ENCODE results near the gene HPS3. TPM values are rescaled to one million over a fixed set of nuclear protein-coding genes. Genes with fewer than 3 reads are reported as not detected.

The HPS3 gene
- total and polyA plus RNA-seq, 2 experiments from 2014 or later, result 14.5 to 18.4 TPM

DNA sequence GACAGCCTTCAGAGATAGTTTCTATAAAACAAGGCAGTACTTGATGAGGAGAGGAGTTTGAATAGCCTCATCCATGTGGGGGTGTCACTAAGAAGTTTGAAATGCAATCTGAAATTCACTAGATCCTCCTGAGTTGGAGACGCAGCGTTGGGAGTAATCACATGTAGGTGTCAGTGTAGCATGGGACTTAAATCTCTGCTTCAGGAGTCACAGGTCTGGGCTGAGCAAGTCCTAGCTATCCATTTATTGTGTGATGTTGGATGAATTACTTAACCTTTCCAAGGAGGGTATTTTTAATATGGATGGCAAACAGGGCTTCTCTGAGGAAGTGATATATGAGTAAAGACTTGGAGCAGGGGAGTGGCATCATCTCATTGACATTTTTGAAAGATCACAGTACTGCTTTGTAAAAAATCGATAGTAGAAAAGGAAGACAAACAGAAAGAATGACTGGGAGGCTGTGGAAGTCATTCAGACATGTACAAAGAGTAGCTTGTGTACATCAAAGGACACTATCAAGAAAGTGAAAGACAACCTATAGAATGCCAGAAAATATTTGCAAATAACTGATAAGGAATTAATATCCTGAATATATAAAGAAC lies 75.1 kb downstream of the HPS3 start:
- Histone ChIP-seq H3K36me3 (ENCODE audit: low read depth) (no peaks in the 10 kb centered on the region), H3K4me1 (ENCODE audit: insufficient read depth) (no peaks in the 10 kb centered on the region), H3K4me3 (no peak overlapping the region), H3K9me3 (ENCODE audit: low read depth) (no peaks in the 10 kb centered on the region), H3K4me2 (ENCODE audit: unreplicated experiment) (no peak overlapping the region), H3K9ac (no peak overlapping the region), H3F3A (ENCODE audit: insufficient read depth) (no peaks in the 10 kb centered on the region), H3K79me2 (ENCODE audit: insufficient read depth) (no peaks in the 10 kb centered on the region), H3K27me3 (replicated peaks; ENCODE audit: insufficient read depth) (no peaks in the 10 kb centered on the region), H3K9me2 (ENCODE audit: insufficient read depth) (no peaks in the 10 kb centered on the region), H2AFZ (no peak overlapping the region), H3K27ac (no peak overlapping the region), H4K20me1 (ENCODE audit: insufficient read depth) (no peaks in the 10 kb centered on the region)
- no peak for DNase-seq
- WGBS, 2 experiments (ENCODE audit: low coverage in 1 of 2, low lambda C conversion rate in 2 of 2, missing lambda C conversion rate in 2 of 2), result 83 to 84% methylated on average over 3 of the region's 3 CpGs
- in situ Hi-C loops (cut with MboI), result no loop called here
- TF ChIP-seq EZH2 (IDR thresholded peaks at IDR 0.05; ENCODE audit: insufficient read depth, poor library complexity, severe bottlenecking), result no peak
- TF ChIP-seq EZH2phosphoT487 (IDR thresholded peaks at IDR 0.05; ENCODE audit: insufficient read depth, low read depth), result no peak

DNA sequence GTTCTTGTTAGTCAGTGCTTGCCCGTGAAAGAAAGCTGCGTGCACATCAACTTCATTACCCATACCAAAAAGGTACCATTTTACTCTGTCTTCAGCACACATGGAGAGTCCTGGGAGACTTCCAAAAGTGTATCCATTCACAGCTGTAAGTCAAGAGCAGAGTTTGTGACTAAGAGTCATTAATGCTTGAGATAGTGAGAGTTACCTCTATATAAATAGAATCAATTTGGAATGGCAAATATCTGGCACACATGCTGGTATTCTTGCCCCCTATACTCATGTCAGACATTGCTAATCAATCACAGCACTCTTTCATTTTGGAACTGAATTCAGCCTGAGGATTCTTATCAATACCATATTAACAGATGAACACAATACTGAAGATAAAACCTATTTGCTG lies 78.0 kb downstream of the HPS3 start:
- WGBS, 2 experiments (ENCODE audit: low coverage in 1 of 2, low lambda C conversion rate in 2 of 2, missing lambda C conversion rate in 2 of 2), result 96 to 98% methylated on average over 2 of the region's 2 CpGs
- H3K9me2 ChIP-seq (ENCODE audit: insufficient read depth), result no peaks in the 10 kb centered on the region
- no peaks in the 10 kb centered on the region for H3K27me3 ChIP-seq (replicated peaks; ENCODE audit: insufficient read depth)
- H3K36me3 ChIP-seq (ENCODE audit: low read depth), result no peaks in the 10 kb centered on the region
- H2AFZ ChIP-seq, result no peak overlapping the region
- H3K4me1 ChIP-seq (ENCODE audit: insufficient read depth), result no peaks in the 10 kb centered on the region
- no peaks in the 10 kb centered on the region for H3K9me3 ChIP-seq (ENCODE audit: low read depth)
- H3K4me2 ChIP-seq (ENCODE audit: unreplicated experiment), result no peak overlapping the region
- H3K4me3 ChIP-seq, result no peak overlapping the region
- H3K27ac ChIP-seq, result no peak overlapping the region
- H3K9ac ChIP-seq, result no peak overlapping the region
- no peaks in the 10 kb centered on the region for H3F3A ChIP-seq (ENCODE audit: insufficient read depth)
- no peaks in the 10 kb centered on the region for H4K20me1 ChIP-seq (ENCODE audit: insufficient read depth)
- DNase-seq, result no peak
- TF ChIP-seq EZH2phosphoT487 (IDR thresholded peaks at IDR 0.05; ENCODE audit: insufficient read depth, low read depth) (no peak), EZH2 (IDR thresholded peaks at IDR 0.05; ENCODE audit: insufficient read depth, poor library complexity, severe bottlenecking) (no peak)
- in situ Hi-C loops (cut with MboI), result no loop called here
- H3K79me2 ChIP-seq (ENCODE audit: insufficient read depth), result no peaks in the 10 kb centered on the region

DNA sequence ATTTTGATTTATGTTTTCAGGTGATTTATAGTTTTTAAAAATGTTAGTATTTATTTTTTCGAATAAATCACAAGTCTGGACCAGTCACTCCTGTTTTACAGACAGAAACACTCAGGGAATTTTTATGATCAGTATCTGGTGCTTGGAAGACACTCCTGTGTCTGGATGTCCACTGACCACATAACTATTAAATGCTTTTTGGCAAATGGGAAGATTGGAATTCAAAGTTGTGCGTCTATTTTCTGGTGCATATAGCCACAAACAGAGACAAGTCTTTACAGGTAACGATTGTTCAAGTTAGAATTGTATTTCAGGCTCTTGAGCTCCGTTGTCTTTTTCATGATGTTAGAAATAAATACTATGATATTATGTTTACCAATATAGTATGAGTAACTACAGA lies 80.0 kb downstream of the HPS3 start:
- Histone ChIP-seq H3F3A (ENCODE audit: insufficient read depth) (no peaks in the 10 kb centered on the region), H3K4me2 (ENCODE audit: unreplicated experiment) (no peak overlapping the region), H3K27me3 (replicated peaks; ENCODE audit: insufficient read depth) (no peaks in the 10 kb centered on the region), H2AFZ (no peak overlapping the region), H3K36me3 (ENCODE audit: low read depth) (no peaks in the 10 kb centered on the region), H3K9me2 (ENCODE audit: insufficient read depth) (no peaks in the 10 kb centered on the region), H4K20me1 (ENCODE audit: insufficient read depth) (no peaks in the 10 kb centered on the region), H3K9ac (no peak overlapping the region), H3K27ac (no peak overlapping the region), H3K4me3 (no peak overlapping the region), H3K4me1 (ENCODE audit: insufficient read depth) (no peaks in the 10 kb centered on the region), H3K79me2 (ENCODE audit: insufficient read depth) (no peaks in the 10 kb centered on the region), H3K9me3 (ENCODE audit: low read depth) (no peaks in the 10 kb centered on the region)
- in situ Hi-C loops (cut with MboI), result no loop called here
- DNase-seq, result no peak
- 95% methylated on average over 4 of the region's 4 CpGs for WGBS, 2 experiments (ENCODE audit: low coverage in 1 of 2, low lambda C conversion rate in 2 of 2, missing lambda C conversion rate in 2 of 2)
- TF ChIP-seq EZH2 (IDR thresholded peaks at IDR 0.05; ENCODE audit: insufficient read depth, poor library complexity, severe bottlenecking) (no peak), EZH2phosphoT487 (IDR thresholded peaks at IDR 0.05; ENCODE audit: insufficient read depth, low read depth) (no peak)

DNA sequence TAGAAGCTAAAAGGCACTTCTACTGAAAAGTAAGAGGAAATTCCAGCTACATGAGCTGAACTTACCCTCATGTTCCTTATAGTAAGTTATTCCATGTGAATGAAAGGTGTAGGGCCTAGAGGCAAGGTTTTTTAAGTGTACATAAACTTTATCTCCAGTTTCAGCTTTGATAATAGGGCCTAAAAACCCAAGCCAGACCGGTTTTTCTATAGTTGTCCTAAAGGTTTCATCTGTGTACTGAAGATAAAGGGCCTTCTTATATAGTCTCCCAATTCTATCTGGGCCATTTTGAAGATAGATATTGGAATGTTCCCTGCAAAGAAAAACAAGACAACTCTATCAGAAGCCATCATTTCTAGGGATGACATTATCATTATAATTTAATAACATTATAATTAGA lies 82.9 kb downstream of the HPS3 start:
- H3K4me1 ChIP-seq (ENCODE audit: insufficient read depth), result no peaks in the 10 kb centered on the region
- DNase-seq, result no peak
- H3K9me2 ChIP-seq (ENCODE audit: insufficient read depth), result no peaks in the 10 kb centered on the region
- H3K27ac ChIP-seq, result no peak overlapping the region
- TF ChIP-seq EZH2 (IDR thresholded peaks at IDR 0.05; ENCODE audit: insufficient read depth, poor library complexity, severe bottlenecking) (no peak), EZH2phosphoT487 (IDR thresholded peaks at IDR 0.05; ENCODE audit: insufficient read depth, low read depth) (no peak)
- H3K27me3 ChIP-seq (replicated peaks; ENCODE audit: insufficient read depth), result no peaks in the 10 kb centered on the region
- 88 to 94% methylated on average over 1 of the region's 1 CpG for WGBS, 2 experiments (ENCODE audit: low coverage in 1 of 2, low lambda C conversion rate in 2 of 2, missing lambda C conversion rate in 2 of 2)
- in situ Hi-C loops (cut with MboI), result no loop called here
- no peaks in the 10 kb centered on the region for H4K20me1 ChIP-seq (ENCODE audit: insufficient read depth)
- H3F3A ChIP-seq (ENCODE audit: insufficient read depth), result no peaks in the 10 kb centered on the region
- no peaks in the 10 kb centered on the region for H3K36me3 ChIP-seq (ENCODE audit: low read depth)
- no peak overlapping the region for H2AFZ ChIP-seq
- H3K79me2 ChIP-seq (ENCODE audit: insufficient read depth), result no peaks in the 10 kb centered on the region
- H3K9me3 ChIP-seq (ENCODE audit: low read depth), result no peaks in the 10 kb centered on the region
- H3K4me3 ChIP-seq, result no peak overlapping the region
- H3K4me2 ChIP-seq (ENCODE audit: unreplicated experiment), result no peak overlapping the region
- H3K9ac ChIP-seq, result no peak overlapping the region

DNA sequence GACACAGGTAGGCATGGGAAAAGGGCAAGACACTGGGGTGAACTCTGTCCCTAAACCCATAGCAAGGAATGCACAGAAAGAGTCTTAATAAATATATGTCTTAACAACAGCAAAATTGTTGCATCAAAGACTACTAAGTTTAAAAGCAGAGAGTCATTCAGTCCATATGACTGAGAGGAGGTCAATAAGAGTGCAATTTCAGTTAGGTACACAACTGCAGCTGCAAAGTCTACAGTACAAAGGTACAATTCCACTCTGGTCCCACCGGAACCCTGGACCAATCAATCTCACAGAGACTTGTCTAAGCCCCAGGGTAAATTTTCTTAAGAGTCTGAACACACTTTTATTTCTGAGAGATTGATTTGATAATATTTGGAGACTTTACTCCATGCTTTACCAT lies 85.3 kb downstream of the HPS3 start:
- Histone ChIP-seq H3K9me2 (ENCODE audit: insufficient read depth) (no peaks in the 10 kb centered on the region), H3K4me3 (no peak overlapping the region), H3K4me1 (ENCODE audit: insufficient read depth) (no peaks in the 10 kb centered on the region), H2AFZ (no peak overlapping the region), H3K9me3 (ENCODE audit: low read depth) (no peaks in the 10 kb centered on the region), H3K9ac (no peak overlapping the region), H3K4me2 (ENCODE audit: unreplicated experiment) (no peak overlapping the region), H3K27me3 (replicated peaks; ENCODE audit: insufficient read depth) (no peaks in the 10 kb centered on the region), H3K27ac (no peak overlapping the region), H4K20me1 (ENCODE audit: insufficient read depth) (no peaks in the 10 kb centered on the region), H3K36me3 (ENCODE audit: low read depth) (no peaks in the 10 kb centered on the region), H3K79me2 (ENCODE audit: insufficient read depth) (no peaks in the 10 kb centered on the region), H3F3A (ENCODE audit: insufficient read depth) (no peaks in the 10 kb centered on the region)
- in situ Hi-C loops (cut with MboI), result no loop called here
- no peak for TF ChIP-seq EZH2phosphoT487 (IDR thresholded peaks at IDR 0.05; ENCODE audit: insufficient read depth, low read depth)
- TF ChIP-seq EZH2 (IDR thresholded peaks at IDR 0.05; ENCODE audit: insufficient read depth, poor library complexity, severe bottlenecking), result no peak
- WGBS, 2 experiments (ENCODE audit: low coverage in 1 of 2, low lambda C conversion rate in 2 of 2, missing lambda C conversion rate in 2 of 2), result 86 to 100% methylated on average over 1 of the region's 1 CpG
- DNase-seq, result no peak
